ENCODE measurements around the gene ASPG. TPM values are rescaled to one million over a fixed set of nuclear protein-coding genes. Genes with fewer than 3 reads are reported as not detected.

The ASPG gene
- polyA plus RNA-seq (2011; rRNA removed) = 0.07 and 0.12 TPM in 2 replicates
- polyA minus RNA-seq (2011; rRNA and poly(A)+ RNA removed) = not detected in 2 replicates

GRCh38 chr14:104085032-104085888, at the start of gene ASPG:
TSS of gene ASPG (plus strand) at chr14:104085700. CDS start at chr14:104085771, 71 bp downstream.
- ChIA-PET POLR2A (no interaction called here), CTCF (interaction anchor here (1.1 kb wide), 1 partner anchor 479 kb away, joined by 3 read pairs; no protein-coding TSS in a partner anchor)
- Histone ChIP-seq H3K27me3 (ENCODE audit: control insufficient read depth, insufficient read depth, low read length) (no peaks in the 10 kb centered on the region), H3K36me3 (ENCODE audit: control insufficient read depth, insufficient read depth, low read length) (no peaks in the 10 kb centered on the region), H3K4me3 (ENCODE audit: low read depth, low read length) (no peak within 1 kb of the TSS)
- no peak for TF ChIP-seq CTCF (IDR thresholded peaks at IDR 0.05; ENCODE audit: insufficient read depth, low read depth, low read length)
- DNase-seq (ENCODE audit: low read depth) = no peak

GRCh38 chr14:104036212-104036611, 49.3 kb upstream of the ASPG start:
- no peak for TF ChIP-seq CTCF (IDR thresholded peaks at IDR 0.05; ENCODE audit: insufficient read depth, low read depth, low read length)
- ChIA-PET CTCF (interaction anchor here (0.9 to 2.1 kb wide), 2 partner anchors 12 to 17 kb away, joined by 4 to 7 read pairs; no protein-coding TSS in a partner anchor), POLR2A (no interaction called here)
- no peaks in the 10 kb centered on the region; the same call in 1 of the 2 replicates for H3K27me3 ChIP-seq (ENCODE audit: control insufficient read depth, insufficient read depth, low read length)
- no peaks in the 10 kb centered on the region for H3K36me3 ChIP-seq (ENCODE audit: control insufficient read depth, insufficient read depth, low read length)
- no peak overlapping the region for H3K4me3 ChIP-seq (ENCODE audit: low read depth, low read length)
- DNase-seq (ENCODE audit: low read depth) = no peak

- ChIA-PET CTCF (interaction anchor here (0.9 to 2.1 kb wide), 3 partner anchors 9 to 16 kb away, joined by 3 to 7 read pairs (median 4); no protein-coding TSS in a partner anchor), POLR2A (no interaction called here)
- no peak for DNase-seq (ENCODE audit: low read depth)
Measured at GRCh38 chr14:104037074-104037473, 48.4 kb upstream of the ASPG start.

GRCh38 chr14:104037903-104038302, 47.6 kb upstream of the ASPG start:
- DNase-seq (ENCODE audit: low read depth) = no peak
- ChIA-PET CTCF (no interaction called here), POLR2A (no interaction called here)
- no peak for TF ChIP-seq CTCF (IDR thresholded peaks at IDR 0.05; ENCODE audit: insufficient read depth, low read depth, low read length)
- no peaks in the 10 kb centered on the region; the same call in 1 of the 2 replicates for H3K27me3 ChIP-seq (ENCODE audit: control insufficient read depth, insufficient read depth, low read length)
- no peaks in the 10 kb centered on the region for H3K36me3 ChIP-seq (ENCODE audit: control insufficient read depth, insufficient read depth, low read length)
- H3K4me3 ChIP-seq (ENCODE audit: low read depth, low read length) = no peak overlapping the region

More at GRCh38 chr14:104037074-104037473, 48.4 kb upstream of the ASPG start:
- no peak for TF ChIP-seq CTCF (IDR thresholded peaks at IDR 0.05; ENCODE audit: insufficient read depth, low read depth, low read length)
- no peaks in the 10 kb centered on the region; the same call in 1 of the 2 replicates for H3K27me3 ChIP-seq (ENCODE audit: control insufficient read depth, insufficient read depth, low read length)
- no peak overlapping the region for H3K4me3 ChIP-seq (ENCODE audit: low read depth, low read length)
- no peaks in the 10 kb centered on the region for H3K36me3 ChIP-seq (ENCODE audit: control insufficient read depth, insufficient read depth, low read length)

GRCh38 chr14:104039214-104039613, 46.3 kb upstream of the ASPG start:
- ChIA-PET POLR2A (no interaction called here), CTCF (no interaction called here)
- TF ChIP-seq CTCF (IDR thresholded peaks at IDR 0.05; ENCODE audit: insufficient read depth, low read depth, low read length) = no peak

More at GRCh38 chr14:104039214-104039613, 46.3 kb upstream of the ASPG start:
- no peak for DNase-seq (ENCODE audit: low read depth)
- no peaks in the 10 kb centered on the region for H3K27me3 ChIP-seq (ENCODE audit: control insufficient read depth, insufficient read depth, low read length)
- H3K4me3 ChIP-seq (ENCODE audit: low read depth, low read length) = no peak overlapping the region
- H3K36me3 ChIP-seq (ENCODE audit: control insufficient read depth, insufficient read depth, low read length) = no peaks in the 10 kb centered on the region
